Glutamatergic neuron (in vitro differentiated cells): ENCODE results near the gene PPIB. TPM values are rescaled to one million over a fixed set of nuclear protein-coding genes. Genes with fewer than 3 reads are reported as not detected.

Experiments used
- DNase-seq: peaks from one replicate; pipeline ENCODE4 v3.0.0; 2022
- H3K27ac Mint-ChIP-seq: one replicate; pipeline ENCODE4 v1.8.0; 2020; ENCODE audit warnings: mild to moderate bottlenecking, mixed read lengths, inconsistent platforms; ENCODE audit not compliant: unreplicated experiment
- H3K27me3 Mint-ChIP-seq: one replicate; pipeline ENCODE4 v1.8.0; 2020; ENCODE audit warnings: mild to moderate bottlenecking, moderate library complexity, mixed read lengths, inconsistent platforms; ENCODE audit not compliant: unreplicated experiment
- H3K36me3 Mint-ChIP-seq: one replicate; pipeline ENCODE4 v1.8.0; 2020; ENCODE audit warnings: mild to moderate bottlenecking, mixed read lengths, inconsistent platforms; ENCODE audit not compliant: unreplicated experiment
- H3K4me1 Mint-ChIP-seq: one replicate; pipeline ENCODE4 v1.8.0; 2020; ENCODE audit warnings: mild to moderate bottlenecking, low read depth, mixed read lengths, inconsistent platforms; ENCODE audit not compliant: unreplicated experiment
- H3K4me3 Mint-ChIP-seq: one replicate; pipeline ENCODE4 v1.8.0; 2020; ENCODE audit warnings: mild to moderate bottlenecking, mixed read lengths, inconsistent platforms; ENCODE audit not compliant: unreplicated experiment
- H3K9me3 Mint-ChIP-seq: one replicate; pipeline ENCODE4 v1.8.0; 2020; ENCODE audit warnings: mild to moderate bottlenecking, moderate library complexity, mixed read lengths, inconsistent platforms; ENCODE audit not compliant: unreplicated experiment
- total RNA-seq: library from RNA; stranded (reverse); fragmentation: NEBNext Ultra II Directional; extraction: Animal tissue kit (Norgen Biotek cat#: 25700); gene quantifications from one replicate; pipeline ENCODE4 v1.2.1, GENCODE V29; 2021; ENCODE audit not compliant: unreplicated experiment
- TF ChIP-seq, protein P1 (sequence below): fragments of 200-600 bp; sonication (generic); IDR thresholded peaks from one replicate; pipeline ENCODE4 v1.5.0; 2021; ENCODE audit not compliant: partially characterized antibody, unreplicated experiment

The PPIB gene
- total RNA-seq, 1 donor from 2014 or later, result 228 TPM

DNA sequence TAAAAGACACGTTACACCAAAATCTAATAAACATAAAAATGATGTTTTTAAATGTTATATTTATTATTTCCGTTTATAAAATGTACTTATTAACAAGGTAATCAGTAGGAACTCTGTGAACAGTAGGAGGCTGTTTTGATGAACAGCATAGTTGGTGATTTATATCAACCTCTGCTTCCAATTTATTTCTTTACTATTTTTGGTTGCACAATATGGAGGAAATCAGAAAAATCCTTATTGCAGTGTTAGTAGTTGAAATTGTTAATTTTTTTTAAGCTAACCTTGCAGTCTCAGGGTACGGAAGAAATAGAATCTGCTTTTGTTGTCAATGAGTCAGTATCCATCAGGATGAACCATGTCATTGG is 16.3 kb downstream of the PPIB start:
- Mint-ChIP-seq H3K27me3 (peaks cover 5% of the 10 kb centered on the region), H3K4me1 (peaks cover 2% of the 10 kb centered on the region), H3K9me3 (peaks cover 6% of the 10 kb centered on the region), H3K4me3 (no peak overlapping the region), H3K36me3 (no peaks in the 10 kb centered on the region), H3K27ac (no peak overlapping the region)
- TF ChIP-seq, protein P1, sequence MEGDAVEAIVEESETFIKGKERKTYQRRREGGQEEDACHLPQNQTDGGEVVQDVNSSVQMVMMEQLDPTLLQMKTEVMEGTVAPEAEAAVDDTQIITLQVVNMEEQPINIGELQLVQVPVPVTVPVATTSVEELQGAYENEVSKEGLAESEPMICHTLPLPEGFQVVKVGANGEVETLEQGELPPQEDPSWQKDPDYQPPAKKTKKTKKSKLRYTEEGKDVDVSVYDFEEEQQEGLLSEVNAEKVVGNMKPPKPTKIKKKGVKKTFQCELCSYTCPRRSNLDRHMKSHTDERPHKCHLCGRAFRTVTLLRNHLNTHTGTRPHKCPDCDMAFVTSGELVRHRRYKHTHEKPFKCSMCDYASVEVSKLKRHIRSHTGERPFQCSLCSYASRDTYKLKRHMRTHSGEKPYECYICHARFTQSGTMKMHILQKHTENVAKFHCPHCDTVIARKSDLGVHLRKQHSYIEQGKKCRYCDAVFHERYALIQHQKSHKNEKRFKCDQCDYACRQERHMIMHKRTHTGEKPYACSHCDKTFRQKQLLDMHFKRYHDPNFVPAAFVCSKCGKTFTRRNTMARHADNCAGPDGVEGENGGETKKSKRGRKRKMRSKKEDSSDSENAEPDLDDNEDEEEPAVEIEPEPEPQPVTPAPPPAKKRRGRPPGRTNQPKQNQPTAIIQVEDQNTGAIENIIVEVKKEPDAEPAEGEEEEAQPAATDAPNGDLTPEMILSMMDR, result no peak
- no peak for DNase-seq

DNA sequence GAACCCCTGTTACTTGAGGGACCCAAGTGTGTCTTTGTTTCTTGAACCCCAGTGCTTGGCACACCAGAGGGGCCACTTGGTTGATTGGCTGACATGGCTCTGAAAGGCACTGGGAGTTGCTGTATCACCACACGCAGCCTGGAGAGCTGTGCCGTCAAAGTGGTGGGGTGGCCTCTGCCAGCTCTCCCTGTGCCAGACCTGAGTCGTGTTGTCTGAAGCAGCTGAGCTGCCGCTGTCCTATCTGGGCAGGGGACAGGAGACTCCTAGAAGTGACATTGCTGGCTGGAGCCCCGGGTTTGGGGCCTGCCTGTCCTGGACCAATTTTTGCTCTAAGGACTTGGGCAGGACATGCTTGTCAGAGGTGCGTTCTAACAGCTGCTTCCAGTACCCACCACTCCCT is 16.8 kb downstream of the PPIB start:
- Mint-ChIP-seq H3K4me1 (peaks cover 2% of the 10 kb centered on the region), H3K4me3 (no peak overlapping the region), H3K27ac (no peak overlapping the region), H3K36me3 (no peaks in the 10 kb centered on the region), H3K9me3 (peaks cover 5% of the 10 kb centered on the region), H3K27me3 (peaks cover 4% of the 10 kb centered on the region)
- DNase-seq, result no peak
- TF ChIP-seq, protein P1, result no peak

DNA sequence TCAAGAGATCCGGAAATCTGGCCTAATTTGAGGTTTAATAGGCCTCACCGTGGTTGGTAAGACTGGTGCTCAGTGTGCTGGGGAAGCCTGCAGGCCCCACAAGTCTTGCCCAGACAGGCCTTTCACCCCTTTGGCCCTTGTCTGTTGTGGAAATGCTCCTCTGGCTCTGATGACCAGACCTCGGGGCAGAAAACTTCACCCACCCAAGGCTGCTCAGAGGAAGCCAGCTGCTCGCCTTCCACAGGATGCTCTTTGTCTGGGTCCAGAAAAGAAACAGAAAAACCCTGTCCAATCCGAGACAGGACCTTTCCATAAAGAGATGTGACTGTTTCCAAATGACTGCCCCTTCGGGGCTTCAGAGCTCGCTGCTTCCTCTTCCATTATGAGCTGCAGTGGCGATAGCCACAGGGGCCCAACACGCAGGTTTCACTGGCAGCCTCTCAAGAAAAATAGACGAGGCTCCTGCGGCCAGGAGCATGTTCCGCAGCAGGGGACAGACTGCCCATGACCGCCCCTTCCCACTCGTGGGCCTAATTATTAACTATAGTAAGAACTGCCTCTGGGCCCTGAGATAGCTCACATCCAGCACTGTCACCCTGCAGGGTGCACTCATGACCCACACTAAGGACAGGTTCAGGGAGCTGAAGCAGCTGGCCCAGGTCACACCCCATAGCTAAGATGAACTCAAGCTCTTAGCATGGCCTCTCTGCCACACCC is 18.1 kb downstream of the PPIB start:
- no peak overlapping the region for H3K4me3 Mint-ChIP-seq
- peak overlapping the region; percentile 28 for H3K27ac Mint-ChIP-seq
- H3K36me3 Mint-ChIP-seq, result no peaks in the 10 kb centered on the region
- TF ChIP-seq, protein P1, result no peak
- H3K27me3 Mint-ChIP-seq, result no peaks in the 10 kb centered on the region
- peaks cover 4% of the 10 kb centered on the region for H3K9me3 Mint-ChIP-seq
- no peaks in the 10 kb centered on the region for H3K4me1 Mint-ChIP-seq
- no peak for DNase-seq

DNA sequence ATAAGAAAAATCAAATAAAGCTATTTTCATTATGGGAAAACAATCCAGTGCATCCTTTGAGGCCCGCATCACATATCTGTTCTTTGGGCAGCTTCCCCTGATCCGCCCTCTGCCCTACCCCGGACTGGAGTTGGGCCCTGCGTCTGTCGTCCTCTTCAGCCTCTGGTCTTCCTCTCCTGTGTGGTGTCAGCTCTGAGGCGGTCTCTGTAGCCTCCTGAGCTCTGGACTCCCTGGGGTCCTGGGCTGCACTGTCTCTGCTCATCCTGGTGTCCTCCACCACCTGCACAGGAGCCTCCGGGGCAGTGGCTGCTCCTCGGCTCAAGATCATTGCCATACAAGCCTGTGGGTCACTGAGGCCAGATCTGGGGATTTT is 18.6 kb downstream of the PPIB start:
- Mint-ChIP-seq H3K27ac (no peak overlapping the region), H3K4me3 (no peak overlapping the region), H3K36me3 (no peaks in the 10 kb centered on the region), H3K9me3 (peaks cover 2% of the 10 kb centered on the region), H3K4me1 (no peaks in the 10 kb centered on the region), H3K27me3 (no peaks in the 10 kb centered on the region)
- no peak for DNase-seq
- TF ChIP-seq, protein P1, result no peak

DNA sequence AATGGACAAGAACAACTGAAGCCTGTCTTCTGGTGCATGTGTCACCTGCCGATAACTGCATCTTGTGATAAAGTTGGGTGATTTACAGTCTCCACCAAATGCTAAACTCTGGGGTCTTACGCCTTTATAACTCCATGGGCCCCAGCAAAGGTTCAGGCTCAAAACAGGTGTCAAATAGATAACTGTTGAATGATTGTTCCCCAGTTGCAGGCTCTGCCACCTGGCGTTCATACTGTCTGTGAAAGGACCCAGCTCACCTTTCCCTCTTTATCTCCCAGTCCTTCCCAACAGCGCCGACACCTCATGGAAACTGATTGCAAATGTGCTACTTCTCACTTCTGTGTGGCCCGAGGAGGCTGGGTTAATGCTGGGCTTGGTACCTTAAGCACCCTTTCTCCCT is 19.5 kb downstream of the PPIB start:
- Mint-ChIP-seq H3K36me3 (no peaks in the 10 kb centered on the region), H3K27ac (no peak overlapping the region), H3K9me3 (peaks cover 2% of the 10 kb centered on the region)

More for the DNA sequence above, 19.5 kb downstream of the PPIB start:
- TF ChIP-seq, protein P1, result no peak
- Mint-ChIP-seq H3K27me3 (no peaks in the 10 kb centered on the region), H3K4me1 (no peaks in the 10 kb centered on the region), H3K4me3 (no peak overlapping the region)
- DNase-seq, result no peak
